Measurements from ENCODE around the gene SPOP. TPM values are rescaled to one million over a fixed set of nuclear protein-coding genes. Genes with fewer than 3 reads are reported as not detected.
"Not testable (repeated sequence)": the region's sequence is repeated elsewhere in the genome, so short reads cannot be mapped to it uniquely, and the experiment has no call there.

SPOP gene
- total RNA-seq, 1 donor from 2014 or later: 66.9 TPM

DNA sequence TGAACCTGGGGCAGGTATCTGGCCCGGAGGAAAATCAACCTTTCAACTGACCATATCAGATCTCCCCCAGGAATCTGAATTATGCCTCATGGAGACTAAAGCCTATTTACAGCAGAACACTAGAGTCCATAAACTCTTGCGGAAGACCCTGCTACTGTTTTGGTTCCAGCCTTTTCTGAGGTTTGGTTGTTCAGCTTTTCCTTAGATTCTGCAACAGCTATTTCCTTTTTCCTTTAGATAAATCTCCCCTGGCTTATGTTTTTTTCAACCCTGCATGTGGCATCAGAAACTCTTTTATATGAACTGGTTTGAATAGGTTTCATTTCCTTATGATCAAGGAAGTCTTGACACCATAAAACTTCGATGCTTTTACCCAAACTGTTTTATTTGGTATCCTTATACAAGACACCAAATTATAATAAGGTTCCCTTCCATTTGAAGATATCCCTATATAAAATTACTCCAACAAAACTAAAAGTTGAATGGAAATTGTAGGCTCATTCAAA, 13.1 kb downstream of the SPOP start:
- TF ChIP-seq, protein P1, sequence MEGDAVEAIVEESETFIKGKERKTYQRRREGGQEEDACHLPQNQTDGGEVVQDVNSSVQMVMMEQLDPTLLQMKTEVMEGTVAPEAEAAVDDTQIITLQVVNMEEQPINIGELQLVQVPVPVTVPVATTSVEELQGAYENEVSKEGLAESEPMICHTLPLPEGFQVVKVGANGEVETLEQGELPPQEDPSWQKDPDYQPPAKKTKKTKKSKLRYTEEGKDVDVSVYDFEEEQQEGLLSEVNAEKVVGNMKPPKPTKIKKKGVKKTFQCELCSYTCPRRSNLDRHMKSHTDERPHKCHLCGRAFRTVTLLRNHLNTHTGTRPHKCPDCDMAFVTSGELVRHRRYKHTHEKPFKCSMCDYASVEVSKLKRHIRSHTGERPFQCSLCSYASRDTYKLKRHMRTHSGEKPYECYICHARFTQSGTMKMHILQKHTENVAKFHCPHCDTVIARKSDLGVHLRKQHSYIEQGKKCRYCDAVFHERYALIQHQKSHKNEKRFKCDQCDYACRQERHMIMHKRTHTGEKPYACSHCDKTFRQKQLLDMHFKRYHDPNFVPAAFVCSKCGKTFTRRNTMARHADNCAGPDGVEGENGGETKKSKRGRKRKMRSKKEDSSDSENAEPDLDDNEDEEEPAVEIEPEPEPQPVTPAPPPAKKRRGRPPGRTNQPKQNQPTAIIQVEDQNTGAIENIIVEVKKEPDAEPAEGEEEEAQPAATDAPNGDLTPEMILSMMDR (IDR thresholded peaks at IDR 0.05; ENCODE audit: borderline replicate concordance): no peak
- Histone ChIP-seq H3K36me3 (peaks cover 11% of the 10 kb centered on the region), H3K27ac (replicated peaks) (peak overlapping the region; percentile 19), H3K4me1 (peaks cover 50% of the 10 kb centered on the region), H3K4me3 (no peak overlapping the region), H3K27me3 (ENCODE audit: low read depth) (no peaks in the 10 kb centered on the region), H3K9me3 (replicated peaks) (no peaks in the 10 kb centered on the region)
- intact Hi-C loops (cut with micrococcal nuclease): no loop called here
- DNase-seq: no peak

DNA sequence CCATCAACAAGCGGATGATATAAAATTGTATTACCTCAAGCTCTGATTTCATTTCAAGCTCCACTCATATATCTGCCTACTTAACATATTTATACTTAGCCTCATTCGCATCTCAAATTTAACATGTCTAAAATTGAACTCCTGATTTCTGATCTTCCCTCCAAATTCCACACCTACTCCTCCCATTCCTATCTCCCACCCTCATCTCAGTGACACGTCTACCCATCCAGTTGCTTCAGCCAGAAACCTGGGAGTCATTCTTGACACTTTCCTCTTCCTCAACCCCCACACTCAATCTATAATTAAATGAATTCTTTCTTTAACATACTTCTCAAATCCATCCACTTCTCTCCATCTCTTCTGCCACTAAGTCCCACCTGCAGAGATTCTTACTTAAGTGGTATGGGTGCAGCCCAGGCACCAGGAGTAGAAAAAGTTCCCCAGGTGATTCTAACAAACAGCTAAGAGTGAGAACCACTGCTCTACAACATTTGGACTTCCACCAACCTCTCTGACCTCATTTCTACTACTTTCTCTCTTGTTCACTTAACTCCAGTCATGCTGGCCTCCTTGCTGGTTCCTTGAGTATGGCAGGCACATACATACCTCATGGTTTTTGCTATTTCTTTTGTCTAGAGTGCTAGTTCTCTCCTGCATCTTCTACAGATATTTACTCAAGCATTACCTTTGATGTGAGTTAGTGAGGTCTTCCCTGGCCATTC, 18.1 kb downstream of the SPOP start:
- intact Hi-C loops (cut with micrococcal nuclease): no loop called here
- no peaks in the 10 kb centered on the region for H3K27me3 ChIP-seq (ENCODE audit: low read depth)
- H3K4me1 ChIP-seq: peaks cover 75% of the 10 kb centered on the region
- H3K4me3 ChIP-seq: no peak overlapping the region
- H3K36me3 ChIP-seq: peaks cover 4% of the 10 kb centered on the region
- TF ChIP-seq, protein P1 (IDR thresholded peaks at IDR 0.05; ENCODE audit: borderline replicate concordance): no peak
- H3K27ac ChIP-seq (replicated peaks): no peak overlapping the region
- DNase-seq: no peak
- H3K9me3 ChIP-seq (replicated peaks): no peaks in the 10 kb centered on the region

DNA sequence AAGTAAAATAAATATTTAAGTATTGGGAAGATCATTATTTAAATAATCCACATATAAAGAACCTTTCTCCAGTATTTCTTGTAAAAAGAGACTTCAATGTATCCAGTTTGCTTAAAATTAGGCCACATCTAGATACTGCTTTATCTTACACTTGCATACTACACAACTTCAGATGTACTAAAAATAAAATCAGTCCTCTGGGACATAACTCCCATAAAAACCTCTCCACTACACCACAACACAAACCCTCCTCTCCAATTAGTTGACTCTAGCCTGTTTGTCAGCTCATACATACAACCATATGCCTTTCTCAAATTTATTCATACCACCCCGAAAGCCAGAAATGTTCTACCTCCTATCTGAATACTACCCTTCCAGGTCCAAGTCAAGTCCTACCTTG, 21.6 kb downstream of the SPOP start:
- peaks cover 4% of the 10 kb centered on the region for H3K36me3 ChIP-seq
- H3K9me3 ChIP-seq (replicated peaks): no peaks in the 10 kb centered on the region
- H3K27me3 ChIP-seq (ENCODE audit: low read depth): no peaks in the 10 kb centered on the region
- H3K4me3 ChIP-seq: no peak overlapping the region
- DNase-seq: no peak
- intact Hi-C loops (cut with micrococcal nuclease): no loop called here
- peaks cover 84% of the 10 kb centered on the region for H3K4me1 ChIP-seq
- peak overlapping the region; percentile 44 for H3K27ac ChIP-seq (replicated peaks)
- TF ChIP-seq, protein P1 (IDR thresholded peaks at IDR 0.05; ENCODE audit: borderline replicate concordance): no peak

DNA sequence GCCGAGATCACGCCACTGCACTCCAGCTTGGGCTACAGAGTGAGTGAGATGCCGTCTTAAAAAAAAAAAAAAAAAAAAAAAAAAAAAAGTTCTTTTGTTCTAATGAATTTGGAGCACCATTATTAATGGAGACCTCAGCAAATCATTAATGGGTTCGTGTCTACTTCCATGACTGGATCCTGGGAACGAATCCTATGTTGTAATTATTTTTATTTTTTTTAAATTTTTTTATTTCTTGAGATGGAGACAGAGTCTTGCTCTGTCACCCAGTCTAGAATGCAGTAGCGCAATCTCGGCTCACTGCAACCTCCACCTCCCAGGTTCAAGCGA, 30.7 kb downstream of the SPOP start:
- intact Hi-C loops (cut with micrococcal nuclease): no loop called here

DNA sequence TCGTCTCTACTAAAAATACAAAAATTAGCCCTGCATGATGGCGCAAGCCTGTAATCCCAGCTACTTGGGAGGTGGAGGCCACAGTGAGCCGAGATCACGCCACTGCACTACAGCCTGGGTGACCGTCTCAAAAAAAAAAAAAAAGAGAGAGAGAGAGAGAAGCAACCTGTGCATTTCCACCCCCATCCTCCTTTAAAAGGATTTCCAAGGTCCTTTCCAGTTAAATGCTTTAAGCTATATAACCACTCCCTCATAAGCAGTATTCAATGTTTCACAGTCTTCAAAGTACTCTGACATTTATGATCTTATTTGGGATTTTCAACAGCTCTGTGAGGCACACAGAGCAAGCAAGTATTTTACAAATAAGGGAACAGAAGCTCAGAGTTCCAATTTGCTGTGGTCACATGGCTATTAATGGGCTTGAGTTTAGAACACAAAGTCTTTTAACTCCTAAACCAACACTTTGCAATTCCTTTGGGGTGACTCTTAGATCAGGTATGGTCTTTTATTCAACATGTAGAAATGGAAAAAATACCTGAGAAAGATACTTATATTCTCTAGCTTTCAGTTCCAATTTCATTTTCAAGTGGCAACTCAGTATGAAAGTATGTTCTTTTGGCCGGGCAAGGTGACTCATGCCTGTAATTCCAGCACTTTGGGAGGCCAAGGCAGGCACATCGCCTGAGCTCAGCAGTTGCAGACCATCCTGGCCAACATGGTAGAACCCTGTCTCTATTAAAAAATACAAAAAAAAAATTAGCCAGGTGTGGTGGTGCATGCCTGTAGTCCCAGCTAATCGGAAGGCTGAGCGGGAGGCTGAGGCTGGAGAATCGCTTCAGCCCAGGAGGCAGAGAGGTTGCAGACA, 31.3 kb downstream of the SPOP start:
- no peak for DNase-seq
- H3K9me3 ChIP-seq (replicated peaks): no peaks in the 10 kb centered on the region
- intact Hi-C loops (cut with micrococcal nuclease): no loop called here
- H3K4me3 ChIP-seq: peak overlapping the region; percentile 35
- H3K27ac ChIP-seq (replicated peaks): peak overlapping the region; percentile 81
- TF ChIP-seq, protein P1 (IDR thresholded peaks at IDR 0.05; ENCODE audit: borderline replicate concordance): no peak
- H3K4me1 ChIP-seq: peaks cover 87% of the 10 kb centered on the region
- no peaks in the 10 kb centered on the region for H3K27me3 ChIP-seq (ENCODE audit: low read depth)
- H3K36me3 ChIP-seq: no peaks in the 10 kb centered on the region

More for the DNA sequence above, 30.7 kb downstream of the SPOP start:
- Histone ChIP-seq H3K4me1 (peaks cover 87% of the 10 kb centered on the region), H3K27me3 (ENCODE audit: low read depth) (no peaks in the 10 kb centered on the region), H3K9me3 (replicated peaks) (no peaks in the 10 kb centered on the region), H3K27ac (replicated peaks) (peak overlapping the region; percentile 81), H3K36me3 (no peaks in the 10 kb centered on the region), H3K4me3 (no peak overlapping the region)
- TF ChIP-seq, protein P1 (IDR thresholded peaks at IDR 0.05; ENCODE audit: borderline replicate concordance): no peak
- DNase-seq: no peak

DNA sequence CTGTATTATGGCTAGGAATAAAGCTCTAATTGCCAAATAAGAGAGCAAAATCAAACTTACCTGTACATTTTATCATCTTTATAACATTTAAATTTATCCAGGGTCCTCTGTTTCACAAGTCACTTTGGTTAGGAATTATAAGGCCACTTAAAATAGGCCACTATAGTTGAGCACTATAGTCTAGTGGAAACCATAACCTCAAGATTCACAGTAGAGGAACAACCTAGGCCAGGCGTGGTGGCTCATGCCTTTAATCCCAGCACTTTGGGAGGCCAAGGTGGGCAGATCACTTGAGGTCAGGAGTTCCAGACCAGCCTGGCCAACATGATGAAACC, 31.9 kb downstream of the SPOP start:
- H3K27me3 ChIP-seq (ENCODE audit: low read depth); H3K9me3 ChIP-seq (replicated peaks); DNase-seq; H3K36me3 ChIP-seq; intact Hi-C loops (cut with micrococcal nuclease): not testable (repeated sequence)
- Histone ChIP-seq H3K27ac (replicated peaks) (peak overlapping the region; percentile 81), H3K4me1 (peaks cover 83% of the 10 kb centered on the region), H3K4me3 (peak overlapping the region; percentile 35)

Data from left ventricle myocardium inferior (tissue), 1 donor.